Muscle layer of colon (tissue), 2 donors: ENCODE results near the gene UBP1.

ENCODE experiments used
- H3K27ac ChIP-seq: one replicate; pipeline ENCODE4 v1.7.0; 2013; ENCODE audit warnings: low read depth, mild to moderate bottlenecking, low read length, moderate library complexity
- H3K27me3 ChIP-seq, 2 donors: one replicate each; pipeline ENCODE4 v1.7.0; 2013; ENCODE audit warnings: low read length in 2 of 2, mild to moderate bottlenecking in 2 of 2; ENCODE audit not compliant: insufficient read depth in 2 of 2, control insufficient read depth in 1 of 2
- H3K36me3 ChIP-seq: one replicate; pipeline ENCODE4 v1.7.0; 2013; ENCODE audit warnings: mild to moderate bottlenecking, low read length; ENCODE audit not compliant: insufficient read depth
- H3K4me1 ChIP-seq: one replicate; pipeline ENCODE4 v1.7.0; 2013; ENCODE audit warnings: mild to moderate bottlenecking, low read length; ENCODE audit not compliant: insufficient read depth
- H3K4me3 ChIP-seq, 2 donors: one replicate each; pipeline ENCODE4 v1.7.0; 2013; ENCODE audit warnings: low read length in 2 of 2, low read depth in 1 of 2, mild to moderate bottlenecking in 1 of 2, moderate library complexity in 1 of 2
- H3K9ac ChIP-seq: one replicate; pipeline ENCODE4 v1.7.0; 2013; ENCODE audit warnings: low read length
- H3K9me3 ChIP-seq: one replicate; pipeline ENCODE4 v1.7.0; 2013; ENCODE audit warnings: mild to moderate bottlenecking, low read length
- donor health status: abdominal sarcoma.
- donor health status: Adenocarcinoma of cecum.

The UBP1 gene

DNA sequence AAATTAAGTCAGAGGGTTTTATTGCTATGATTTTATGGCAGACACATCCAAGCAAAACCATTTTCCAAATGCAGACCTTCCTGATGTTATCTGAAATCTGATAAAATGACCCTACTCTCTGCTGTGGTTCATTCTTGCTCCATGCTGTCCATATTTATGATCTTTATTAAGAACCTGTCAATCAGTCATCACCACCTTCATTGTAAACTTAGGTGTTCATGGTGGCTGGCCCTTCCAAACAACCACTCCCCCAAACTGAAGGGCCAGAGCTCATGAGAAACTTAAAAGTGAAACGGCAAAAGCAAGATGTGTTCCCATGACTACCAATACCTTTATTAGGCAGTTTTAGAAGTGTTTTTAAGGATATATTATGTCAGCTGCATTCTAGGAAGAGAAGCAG is 53.6 kb downstream of the UBP1 start:
- H3K9me3 ChIP-seq: no peaks in the 10 kb centered on the region
- no peak overlapping the region for H3K9ac ChIP-seq
- peaks cover 39% of the 10 kb centered on the region for H3K36me3 ChIP-seq
- H3K4me3 ChIP-seq: no peak overlapping the region
- H3K4me1 ChIP-seq: peaks cover 4% of the 10 kb centered on the region
- no peaks in the 10 kb centered on the region for H3K27me3 ChIP-seq
- H3K27ac ChIP-seq: no peak overlapping the region

DNA sequence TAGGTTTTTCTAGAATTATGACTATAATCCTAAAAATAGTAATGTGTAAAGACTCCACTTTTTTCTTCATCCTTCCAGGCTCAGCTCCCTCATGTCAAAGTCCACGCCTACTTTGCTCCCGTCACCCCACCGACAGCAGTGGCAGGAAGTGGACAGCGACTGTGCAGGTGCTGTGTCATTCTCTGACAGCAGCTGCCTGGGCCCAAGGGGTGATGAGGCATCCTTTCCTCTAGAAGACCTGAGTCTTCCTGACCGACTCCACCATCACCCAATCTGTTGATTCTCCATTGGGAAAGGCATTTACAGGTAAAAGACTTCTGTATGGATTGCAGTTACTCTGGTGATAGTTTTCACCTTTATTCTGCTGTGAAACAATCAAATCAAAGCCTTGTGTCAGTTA is 54.8 kb downstream of the UBP1 start:
- Histone ChIP-seq H3K4me3 (no peak overlapping the region), H3K9me3 (no peaks in the 10 kb centered on the region), H3K36me3 (peaks cover 39% of the 10 kb centered on the region), H3K9ac (no peak overlapping the region), H3K27ac (no peak overlapping the region), H3K27me3 (no peaks in the 10 kb centered on the region), H3K4me1 (no peaks in the 10 kb centered on the region)

DNA sequence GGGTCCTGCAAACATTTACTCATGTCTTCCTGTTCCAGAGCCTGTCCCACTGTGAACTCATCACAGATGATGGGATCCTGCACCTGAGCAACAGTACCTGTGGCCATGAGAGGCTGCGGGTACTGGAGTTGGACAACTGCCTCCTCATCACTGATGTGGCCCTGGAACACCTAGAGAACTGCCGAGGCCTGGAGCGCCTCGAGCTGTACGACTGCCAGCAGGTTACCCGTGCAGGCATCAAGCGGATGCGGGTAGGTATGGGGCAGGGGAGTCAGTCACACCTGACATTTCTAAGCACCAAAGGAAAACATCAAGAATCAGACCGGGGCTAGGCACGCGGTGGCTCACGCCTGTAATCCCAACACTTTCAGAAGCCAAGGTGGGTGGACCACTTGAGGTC is 56.3 kb downstream of the UBP1 start:
- Histone ChIP-seq H3K9ac (no peak overlapping the region), H3K27me3 (no peaks in the 10 kb centered on the region), H3K4me3 (no peak overlapping the region), H3K27ac (no peak overlapping the region), H3K36me3 (peaks cover 31% of the 10 kb centered on the region), H3K4me1 (no peaks in the 10 kb centered on the region), H3K9me3 (no peaks in the 10 kb centered on the region)

GRCh38 chr3:33380653-33381052 is 59.6 kb downstream of the UBP1 start:
- H3K4me1 ChIP-seq: no peaks in the 10 kb centered on the region

DNA sequence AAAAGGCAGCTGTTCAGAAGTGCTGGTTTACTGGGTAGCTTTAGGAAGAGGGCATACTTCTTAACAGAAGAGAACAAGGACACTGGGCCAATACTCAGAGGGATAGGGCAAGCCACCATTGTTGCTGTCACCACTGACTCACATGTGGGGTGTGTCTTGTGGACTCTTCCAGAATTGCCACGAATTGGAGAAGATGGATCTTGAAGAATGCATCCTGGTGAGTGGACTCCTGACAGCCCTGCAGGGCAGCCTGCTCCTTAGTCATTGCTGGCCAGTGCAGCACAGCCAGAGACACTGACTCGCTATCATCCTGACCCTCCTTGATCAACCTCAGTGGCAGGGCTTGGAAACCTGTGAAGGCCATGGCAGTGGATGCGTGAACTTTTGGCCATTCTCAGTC is 62.3 kb downstream of the UBP1 start:
- H3K27ac ChIP-seq: no peak overlapping the region
- H3K36me3 ChIP-seq: peaks cover 27% of the 10 kb centered on the region
- H3K4me3 ChIP-seq: no peak overlapping the region
- no peaks in the 10 kb centered on the region for H3K27me3 ChIP-seq
- H3K9me3 ChIP-seq: no peaks in the 10 kb centered on the region
- no peak overlapping the region for H3K9ac ChIP-seq
- H3K4me1 ChIP-seq: peaks cover 1% of the 10 kb centered on the region

More at GRCh38 chr3:33380653-33381052, 59.6 kb downstream of the UBP1 start:
- H3K4me3 ChIP-seq: no peak overlapping the region
- H3K27ac ChIP-seq: no peak overlapping the region
- no peak overlapping the region for H3K9ac ChIP-seq
- no peaks in the 10 kb centered on the region for H3K9me3 ChIP-seq
- peaks cover 35% of the 10 kb centered on the region for H3K36me3 ChIP-seq
- no peaks in the 10 kb centered on the region for H3K27me3 ChIP-seq

DNA sequence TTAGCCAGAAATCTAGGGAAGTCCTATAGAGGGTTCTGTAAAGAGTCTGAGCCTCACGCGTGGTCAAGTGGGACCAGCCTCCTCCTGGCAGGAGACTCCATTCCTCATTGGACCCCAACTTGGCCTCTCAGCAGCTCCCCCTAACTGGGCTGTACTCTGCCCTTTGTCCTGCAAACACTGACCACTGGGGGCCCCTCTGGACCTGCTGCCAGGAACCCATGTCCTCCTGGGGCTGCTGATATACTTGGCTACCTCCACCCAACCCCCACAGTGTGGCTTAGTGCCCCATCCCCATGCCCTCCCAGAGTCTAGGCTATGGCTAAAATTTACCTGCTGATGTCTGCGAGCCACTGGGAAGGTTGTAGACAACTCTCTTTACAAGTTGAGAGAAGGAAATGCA is 62.7 kb downstream of the UBP1 start:
- H3K27me3 ChIP-seq: no peaks in the 10 kb centered on the region
- H3K9me3 ChIP-seq: no peaks in the 10 kb centered on the region
- H3K27ac ChIP-seq: no peak overlapping the region
- H3K4me3 ChIP-seq: no peak overlapping the region
- no peak overlapping the region for H3K9ac ChIP-seq
- H3K4me1 ChIP-seq: peaks cover 4% of the 10 kb centered on the region
- peaks cover 27% of the 10 kb centered on the region for H3K36me3 ChIP-seq

DNA sequence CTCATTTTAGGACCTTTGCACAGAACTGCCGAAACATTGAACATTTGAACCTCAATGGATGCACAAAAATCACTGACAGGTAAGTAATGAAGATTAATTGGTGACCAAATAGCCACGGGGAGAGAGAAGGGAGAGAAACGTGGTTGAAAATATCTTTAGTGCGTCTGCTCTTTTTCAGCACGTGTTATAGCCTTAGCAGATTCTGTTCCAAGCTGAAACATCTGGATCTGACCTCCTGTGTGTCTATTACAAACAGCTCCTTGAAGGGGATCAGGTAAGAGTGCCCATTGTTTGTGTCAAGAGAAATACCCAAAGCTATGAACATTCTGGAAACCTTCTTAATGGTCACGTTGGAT is 67.1 kb downstream of the UBP1 start:
- H3K4me3 ChIP-seq: peak overlapping the region in 1 of 2 donors; percentile 10
- no peaks in the 10 kb centered on the region for H3K27me3 ChIP-seq
- H3K36me3 ChIP-seq: peaks cover 17% of the 10 kb centered on the region
- peaks cover 4% of the 10 kb centered on the region for H3K4me1 ChIP-seq
- no peaks in the 10 kb centered on the region for H3K9me3 ChIP-seq
- no peak overlapping the region for H3K9ac ChIP-seq
- no peak overlapping the region for H3K27ac ChIP-seq

DNA sequence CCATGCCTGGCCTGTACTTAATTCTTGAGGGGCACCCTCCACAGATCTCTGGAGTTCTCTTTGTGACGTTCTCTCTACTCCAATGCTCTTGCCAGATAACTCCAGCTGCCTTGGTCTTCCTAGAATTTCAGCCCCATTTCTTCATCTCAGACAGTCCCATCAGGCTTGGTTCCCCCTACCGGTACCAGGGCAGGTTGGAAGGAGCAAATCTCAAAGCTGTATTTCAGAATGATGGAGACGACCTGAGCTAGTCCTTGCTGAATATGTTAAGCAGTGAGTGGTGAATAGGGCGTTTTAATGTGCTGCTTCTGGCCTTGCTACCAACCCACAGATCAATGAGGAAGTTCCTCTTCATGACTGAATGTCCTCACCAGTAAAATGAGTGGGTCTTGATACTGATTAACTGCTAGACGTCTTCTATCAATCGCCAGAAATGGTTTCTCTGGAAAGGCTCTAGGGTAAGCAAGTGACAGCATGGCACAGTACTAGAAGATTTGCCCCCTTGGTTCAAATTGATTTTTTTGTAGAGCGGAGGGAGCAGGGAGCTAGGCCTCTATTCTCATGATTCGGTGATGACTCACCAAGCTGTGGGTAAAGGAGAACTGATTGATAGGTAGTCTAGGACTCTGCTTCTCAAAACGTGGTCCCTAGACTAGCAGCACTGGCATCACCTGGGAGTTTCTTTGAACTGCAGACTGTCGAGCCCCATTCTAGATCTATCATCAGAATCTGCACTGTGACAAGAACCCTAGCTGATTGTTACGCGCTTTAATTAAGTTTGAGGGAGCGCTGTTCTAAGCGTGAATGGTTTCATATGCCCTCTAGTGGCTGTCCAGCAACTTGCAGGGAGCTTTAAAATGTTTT is 67.8 kb downstream of the UBP1 start:
- Histone ChIP-seq H3K4me1 (peaks cover 4% of the 10 kb centered on the region), H3K27ac (no peak overlapping the region), H3K4me3 (peak overlapping the region in 1 of 2 donors; percentile 10), H3K27me3 (no peaks in the 10 kb centered on the region), H3K9me3 (no peaks in the 10 kb centered on the region), H3K9ac (no peak overlapping the region), H3K36me3 (peaks cover 11% of the 10 kb centered on the region)

GRCh38 chr3:33364531-33365128 is 75.6 kb downstream of the UBP1 start:
- Histone ChIP-seq H3K36me3 (no peaks in the 10 kb centered on the region), H3K9me3 (no peaks in the 10 kb centered on the region), H3K4me1 (no peaks in the 10 kb centered on the region), H3K27ac (no peak overlapping the region), H3K27me3 (no peaks in the 10 kb centered on the region), H3K9ac (no peak overlapping the region), H3K4me3 (no peak overlapping the region)

- Histone ChIP-seq H3K4me1 (no peaks in the 10 kb centered on the region), H3K9ac (no peak overlapping the region), H3K36me3 (no peaks in the 10 kb centered on the region), H3K9me3 (no peaks in the 10 kb centered on the region), H3K4me3 (no peak overlapping the region), H3K27ac (no peak overlapping the region), H3K27me3 (no peaks in the 10 kb centered on the region)
Observed at GRCh38 chr3:33364060-33364459, 76.1 kb downstream of the UBP1 start.

DNA sequence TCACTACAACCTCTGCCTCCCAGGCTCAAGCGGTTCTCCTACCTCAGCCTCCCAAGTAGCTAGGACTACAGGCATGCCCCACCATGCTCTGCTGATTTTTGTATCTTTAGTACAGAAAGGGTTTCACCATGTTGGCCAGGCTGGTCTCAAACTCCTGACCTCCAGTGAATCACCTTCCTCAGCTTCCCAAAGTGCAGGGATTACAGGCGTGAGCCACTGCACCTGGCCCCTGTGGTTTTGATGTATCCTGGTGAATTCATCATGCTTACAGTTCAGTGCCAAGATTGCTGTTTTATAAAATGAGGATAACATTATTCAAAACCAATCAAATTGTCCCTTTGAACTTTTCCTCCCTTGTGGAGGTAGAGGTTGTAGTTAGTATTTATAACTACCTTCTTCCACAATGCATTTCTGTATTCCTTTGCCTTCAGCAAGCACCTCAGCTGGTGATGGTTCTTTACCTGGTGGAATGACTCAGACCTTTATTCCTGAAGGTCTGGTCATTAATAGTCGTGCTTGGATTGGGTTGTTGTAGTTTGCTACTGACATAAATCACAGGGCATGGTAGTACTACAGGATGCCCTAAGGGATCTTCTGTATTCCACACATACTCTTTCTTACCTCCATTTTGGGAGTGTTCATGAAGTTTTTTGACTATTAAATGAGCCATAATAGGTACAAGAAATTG is 76.9 kb downstream of the UBP1 start:
- H3K27ac ChIP-seq: no peak overlapping the region
- no peaks in the 10 kb centered on the region for H3K27me3 ChIP-seq
- H3K4me1 ChIP-seq: peaks cover 2% of the 10 kb centered on the region
- no peaks in the 10 kb centered on the region for H3K9me3 ChIP-seq
- H3K9ac ChIP-seq: no peak overlapping the region
- no peak overlapping the region for H3K4me3 ChIP-seq
- H3K36me3 ChIP-seq: no peaks in the 10 kb centered on the region
